Upper lobe of right lung (tissue), 1 donor: ENCODE measurements around the gene RPL36AL. TPM values are rescaled to one million over a fixed set of nuclear protein-coding genes. Genes with fewer than 3 reads are reported as not detected.

Source experiments
- ATAC-seq: fragments of 200-7000 bp; cut with Tn5 transposase; one replicate; pipeline ENCODE4 v1.9.1; 2020; ENCODE audit warnings: mild to moderate bottlenecking, moderate library complexity
- DNase-seq: peaks from one replicate; pipeline ENCODE4 v3.0.0-alpha.2; 2020
- H3K27ac ChIP-seq: fragments of 200-600 bp; one replicate; pipeline ENCODE4 v1.8.0; 2022
- H3K27me3 ChIP-seq: fragments of 200-600 bp; one replicate; pipeline ENCODE4 v1.8.0; 2022; ENCODE audit warnings: mild to moderate bottlenecking
- H3K36me3 ChIP-seq: fragments of 200-600 bp; one replicate; pipeline ENCODE4 v1.8.0; 2022
- H3K4me1 ChIP-seq: fragments of 200-600 bp; one replicate; pipeline ENCODE4 v1.8.0; 2022
- H3K4me3 ChIP-seq: fragments of 200-600 bp; one replicate; pipeline ENCODE4 v1.8.0; 2022; ENCODE audit warnings: mild to moderate bottlenecking
- H3K9me3 ChIP-seq: fragments of 200-600 bp; one replicate; pipeline ENCODE4 v1.8.0; 2022
- intact Hi-C: fragments of 100-400 bp; cut with DNase I; formaldehyde crosslinking; loops from one replicate; pipeline ENCODE4 v1.11.0; 2022
- total RNA-seq: library from RNA; stranded (reverse); fragmentation: NEBNext Ultra II Directional; extraction: Animal tissue kit (Norgen Biotek cat#: 25700); gene quantifications from one replicate; pipeline ENCODE4 v1.2.1, GENCODE V29; 2021
- TF ChIP-seq, protein P1 (sequence below): fragments of 200-600 bp; IDR thresholded peaks from one replicate; pipeline ENCODE4 v1.8.0; 2022; ENCODE audit warnings: antibody characterized with exemption
- donor health status: DM: no; HTN: yes; CAD: no; lungs with severe emphysema.

The RPL36AL gene
- total RNA-seq, 1 donor from 2014 or later: 157 TPM

- Histone ChIP-seq H3K4me3 (peak overlapping the region; percentile 9), H3K9me3 (no peaks in the 10 kb centered on the region), H3K4me1 (peaks cover 28% of the 10 kb centered on the region), H3K27ac (no peak overlapping the region), H3K27me3 (no peaks in the 10 kb centered on the region), H3K36me3 (peaks cover 32% of the 10 kb centered on the region)
- TF ChIP-seq, protein P1, sequence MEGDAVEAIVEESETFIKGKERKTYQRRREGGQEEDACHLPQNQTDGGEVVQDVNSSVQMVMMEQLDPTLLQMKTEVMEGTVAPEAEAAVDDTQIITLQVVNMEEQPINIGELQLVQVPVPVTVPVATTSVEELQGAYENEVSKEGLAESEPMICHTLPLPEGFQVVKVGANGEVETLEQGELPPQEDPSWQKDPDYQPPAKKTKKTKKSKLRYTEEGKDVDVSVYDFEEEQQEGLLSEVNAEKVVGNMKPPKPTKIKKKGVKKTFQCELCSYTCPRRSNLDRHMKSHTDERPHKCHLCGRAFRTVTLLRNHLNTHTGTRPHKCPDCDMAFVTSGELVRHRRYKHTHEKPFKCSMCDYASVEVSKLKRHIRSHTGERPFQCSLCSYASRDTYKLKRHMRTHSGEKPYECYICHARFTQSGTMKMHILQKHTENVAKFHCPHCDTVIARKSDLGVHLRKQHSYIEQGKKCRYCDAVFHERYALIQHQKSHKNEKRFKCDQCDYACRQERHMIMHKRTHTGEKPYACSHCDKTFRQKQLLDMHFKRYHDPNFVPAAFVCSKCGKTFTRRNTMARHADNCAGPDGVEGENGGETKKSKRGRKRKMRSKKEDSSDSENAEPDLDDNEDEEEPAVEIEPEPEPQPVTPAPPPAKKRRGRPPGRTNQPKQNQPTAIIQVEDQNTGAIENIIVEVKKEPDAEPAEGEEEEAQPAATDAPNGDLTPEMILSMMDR: no peak
- no peak for ATAC-seq
- no peak for DNase-seq
- intact Hi-C loops: no loop called here
Measured at GRCh38 chr14:49584058-49584457, 36.4 kb downstream of the RPL36AL start.

- DNase-seq: no peak
- Histone ChIP-seq H3K27me3 (no peaks in the 10 kb centered on the region), H3K36me3 (peaks cover 32% of the 10 kb centered on the region), H3K4me1 (peaks cover 28% of the 10 kb centered on the region), H3K9me3 (no peaks in the 10 kb centered on the region), H3K4me3 (no peak overlapping the region), H3K27ac (no peak overlapping the region)
- ATAC-seq: no peak
- TF ChIP-seq, protein P1: no peak
- intact Hi-C loops: no loop called here
Measured at GRCh38 chr14:49583629-49584028, 36.8 kb downstream of the RPL36AL start.

GRCh38 chr14:49582113-49582977 is 38.1 kb downstream of the RPL36AL start:
- no peak overlapping the region for H3K27ac ChIP-seq
- TF ChIP-seq, protein P1: no peak
- H3K27me3 ChIP-seq: no peaks in the 10 kb centered on the region
- H3K36me3 ChIP-seq: peaks cover 36% of the 10 kb centered on the region
- DNase-seq (no peak), ATAC-seq (no peak)
- intact Hi-C loops: no loop called here
- H3K9me3 ChIP-seq: no peaks in the 10 kb centered on the region
- no peak overlapping the region for H3K4me3 ChIP-seq
- H3K4me1 ChIP-seq: peaks cover 28% of the 10 kb centered on the region

DNA sequence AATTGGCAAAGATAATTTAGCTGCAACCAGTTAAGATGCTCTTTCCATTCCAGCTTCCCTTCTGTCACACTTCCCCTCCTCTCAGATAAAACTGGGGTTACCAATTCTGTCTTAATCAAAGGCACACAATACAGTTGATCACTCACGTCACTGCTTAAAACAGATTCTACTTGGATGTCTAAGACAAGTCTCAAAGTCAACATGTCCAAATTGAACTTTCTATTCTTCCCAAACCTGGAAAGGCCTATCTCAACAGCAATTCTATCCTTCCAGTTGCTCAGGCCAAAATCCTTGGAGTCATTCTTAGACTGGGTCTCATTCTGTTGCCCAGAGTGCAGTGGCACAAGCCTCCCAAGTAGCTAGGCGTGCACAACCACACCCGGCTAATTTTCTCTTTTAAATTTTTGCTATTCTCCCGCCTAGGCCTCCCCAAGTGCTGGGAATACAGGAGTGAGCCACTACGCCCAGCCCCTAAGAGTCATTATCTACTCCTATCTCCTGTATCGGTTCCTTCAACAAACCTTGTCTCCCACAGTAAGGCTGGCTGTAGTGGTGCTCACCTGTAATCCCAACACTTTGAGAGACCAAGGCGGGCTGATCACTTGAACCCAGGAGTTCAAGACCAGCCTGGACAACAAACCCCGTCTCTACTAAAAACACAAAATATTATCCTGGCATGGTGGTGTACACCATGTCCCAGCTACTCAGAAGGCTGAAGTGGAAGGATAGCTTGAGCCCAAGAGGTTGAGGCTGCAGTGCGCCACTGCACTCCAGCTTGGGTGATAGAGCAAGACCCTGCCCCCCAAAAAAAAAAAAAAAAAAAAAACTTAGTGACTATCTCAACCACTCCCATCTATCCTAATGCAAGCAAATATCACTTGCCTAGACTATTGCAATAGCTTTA is 39.0 kb downstream of the RPL36AL start:
- H3K27me3 ChIP-seq: no peaks in the 10 kb centered on the region
- no peak overlapping the region for H3K27ac ChIP-seq
- intact Hi-C loops: no loop called here
- no peak for ATAC-seq
- H3K9me3 ChIP-seq: no peaks in the 10 kb centered on the region
- peaks cover 28% of the 10 kb centered on the region for H3K4me1 ChIP-seq
- peaks cover 45% of the 10 kb centered on the region for H3K36me3 ChIP-seq
- TF ChIP-seq, protein P1: no peak
- H3K4me3 ChIP-seq: no peak overlapping the region
- no peak for DNase-seq

DNA sequence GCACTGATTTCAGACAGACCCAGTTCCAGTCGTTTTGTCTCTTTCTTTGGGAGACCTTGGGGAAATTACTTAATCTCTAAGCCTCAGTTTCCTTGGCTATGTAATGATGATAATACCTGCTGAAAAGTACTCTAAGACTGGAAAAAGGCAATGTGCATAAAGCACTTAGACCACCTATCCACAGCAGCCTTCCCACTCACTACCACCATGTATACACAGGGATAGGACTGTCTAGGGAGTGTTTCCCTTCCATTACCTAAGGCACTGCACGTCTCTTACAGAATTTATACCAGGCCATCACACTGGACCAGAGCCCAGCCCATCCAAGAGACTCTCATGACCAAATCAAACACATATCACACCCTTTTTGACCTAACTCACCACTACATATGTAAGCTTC is 40.6 kb downstream of the RPL36AL start:
- Histone ChIP-seq H3K9me3 (no peaks in the 10 kb centered on the region), H3K27me3 (no peaks in the 10 kb centered on the region), H3K4me3 (no peak overlapping the region), H3K4me1 (peaks cover 22% of the 10 kb centered on the region), H3K27ac (no peak overlapping the region), H3K36me3 (peaks cover 51% of the 10 kb centered on the region)
- DNase-seq (no peak), ATAC-seq (no peak)
- intact Hi-C loops: no loop called here
- TF ChIP-seq, protein P1: no peak
